Esophagus muscularis mucosa (tissue), 4 donors: ENCODE measurements around the gene CALML5. TPM values are rescaled to one million over a fixed set of nuclear protein-coding genes. Genes with fewer than 3 reads are reported as not detected.
A peak's percentile ranks its signal among the peaks of the same experiment; 100 is the strongest.

Source experiments
- DNase-seq: peaks from one replicate; pipeline ENCODE4 v3.0.0-alpha.2; 2017; ENCODE audit errors: extremely low spot score
- H3K27ac ChIP-seq, 4 donors: fragments of 200-600 bp; sonication (generic); replicated peaks in 1 of 4; 1 replicate in 3 of 4; 2 replicates in 1 of 4; pipeline ENCODE4 v1.5.1; 2016 to 2019; ENCODE audit warnings: mild to moderate bottlenecking in 1 of 4
- H3K27me3 ChIP-seq, 4 donors: fragments of 200-600 bp; sonication (generic); one replicate each; pipeline versions ENCODE4 v1.5.1 to v1.6.0; 2016 to 2019
- H3K36me3 ChIP-seq, 4 donors: fragments of 200-600 bp; sonication (generic); one replicate each; pipeline ENCODE4 v1.5.1; 2016 to 2019
- H3K4me1 ChIP-seq, 4 donors: fragments of 200-600 bp; sonication (generic); one replicate each; pipeline ENCODE4 v1.5.1; 2016 to 2019
- H3K4me3 ChIP-seq, 4 donors: fragments of 200-600 bp; sonication (generic); 1 replicate in 2 of 4; 2 replicates in 2 of 4; pipeline ENCODE4 v1.5.1; 2016 to 2019; ENCODE audit warnings: mild to moderate bottlenecking in 4 of 4, moderate library complexity in 1 of 4
- H3K9me3 ChIP-seq, 4 donors: fragments of 200-600 bp; sonication (generic); 1 replicate in 3 of 4; 2 replicates in 1 of 4; pipeline ENCODE4 v1.5.1; 2016 to 2019
- EP300 ChIP-seq: sonication (generic); formaldehyde crosslinking; IDR thresholded peaks from one replicate; pipeline ENCODE4 v1.6.1; 2017; ENCODE audit warnings: antibody characterized with exemption
- POLR2A ChIP-seq: fragments of 450-650 bp; IDR thresholded peaks from one replicate; pipeline ENCODE4 v1.6.1; 2017; ENCODE audit warnings: antibody characterized with exemption, moderate library complexity, mild to moderate bottlenecking, low read depth
- POLR2AphosphoS5 ChIP-seq, 2 donors: sonication (generic); formaldehyde crosslinking; IDR thresholded peaks; one replicate each; pipeline ENCODE4 v1.6.1; 2017; ENCODE audit warnings: antibody characterized with exemption in 2 of 2
- WGBS: methylation state at CpG from one replicate; pipeline ENCODE4 v1.1.5; 2018; 5-methylcytosine and 5-hydroxymethylcytosine counted together
- intact Hi-C: fragments of 100-400 bp; cut with DNase I; formaldehyde crosslinking; loops from one replicate; pipeline ENCODE4 v1.15.1; 2023
- total RNA-seq, 4 donors: library from RNA; depleted of rRNA; stranded (reverse); fragments of >200 nt; gene quantifications; one replicate each; pipeline versions ENCODE4 v1.1.0 to v1.2.1, GENCODE V29; 2016
- TF ChIP-seq, protein P1 (sequence below), 3 experiments: fragments of 200-600 bp in 2 of 3; fragments of 450-650 bp in 1 of 3; sonication (generic) in 2 of 3; IDR thresholded peaks; one replicate each; pipeline ENCODE4 v1.5.1; 2017 to 2019; ENCODE audit warnings: antibody characterized with exemption in 3 of 3, mild to moderate bottlenecking in 2 of 3, moderate library complexity in 1 of 3

Gene CALML5
- total RNA-seq, 4 donors from 2014 or later = not detected

DNA sequence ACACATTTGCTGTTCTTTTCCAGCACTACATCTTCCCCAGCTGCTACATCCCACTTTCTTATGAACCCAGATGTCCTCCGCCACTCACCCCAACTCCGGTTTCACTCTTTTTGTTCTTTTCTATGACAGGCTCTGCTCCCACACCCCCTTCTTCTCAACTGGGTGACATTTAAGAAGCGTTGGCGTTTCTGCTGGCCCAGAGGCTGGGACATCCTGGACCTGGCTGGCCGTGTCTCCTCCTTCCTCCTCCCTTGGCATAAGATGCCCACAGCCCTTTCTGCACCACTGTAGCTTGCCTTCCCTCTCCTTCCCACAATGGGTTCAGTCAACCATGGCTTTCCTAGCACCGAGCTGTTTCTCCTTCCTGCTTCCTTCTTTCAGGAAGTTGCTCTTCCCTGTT is 9.4 kb upstream of the CALML5 start:
- no peaks in the 10 kb centered on the region for H3K36me3 ChIP-seq
- peaks cover 0 to 33% (median 32%) of the 10 kb centered on the region in 4 donors for H3K4me1 ChIP-seq
- no peaks in the 10 kb centered on the region for H3K9me3 ChIP-seq
- WGBS = 94% methylated on average over 6 of the region's 6 CpGs
- no peak for DNase-seq
- TF ChIP-seq EP300 = no peak
- TF ChIP-seq POLR2AphosphoS5 (IDR thresholded peaks at IDR 0.05) = no peak
- TF ChIP-seq, protein P1, sequence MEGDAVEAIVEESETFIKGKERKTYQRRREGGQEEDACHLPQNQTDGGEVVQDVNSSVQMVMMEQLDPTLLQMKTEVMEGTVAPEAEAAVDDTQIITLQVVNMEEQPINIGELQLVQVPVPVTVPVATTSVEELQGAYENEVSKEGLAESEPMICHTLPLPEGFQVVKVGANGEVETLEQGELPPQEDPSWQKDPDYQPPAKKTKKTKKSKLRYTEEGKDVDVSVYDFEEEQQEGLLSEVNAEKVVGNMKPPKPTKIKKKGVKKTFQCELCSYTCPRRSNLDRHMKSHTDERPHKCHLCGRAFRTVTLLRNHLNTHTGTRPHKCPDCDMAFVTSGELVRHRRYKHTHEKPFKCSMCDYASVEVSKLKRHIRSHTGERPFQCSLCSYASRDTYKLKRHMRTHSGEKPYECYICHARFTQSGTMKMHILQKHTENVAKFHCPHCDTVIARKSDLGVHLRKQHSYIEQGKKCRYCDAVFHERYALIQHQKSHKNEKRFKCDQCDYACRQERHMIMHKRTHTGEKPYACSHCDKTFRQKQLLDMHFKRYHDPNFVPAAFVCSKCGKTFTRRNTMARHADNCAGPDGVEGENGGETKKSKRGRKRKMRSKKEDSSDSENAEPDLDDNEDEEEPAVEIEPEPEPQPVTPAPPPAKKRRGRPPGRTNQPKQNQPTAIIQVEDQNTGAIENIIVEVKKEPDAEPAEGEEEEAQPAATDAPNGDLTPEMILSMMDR (IDR thresholded peaks at IDR 0.05) = no peak
- TF ChIP-seq POLR2A = no peak
- H3K4me3 ChIP-seq = no peak overlapping the region
- intact Hi-C loops = no loop called here
- H3K27me3 ChIP-seq = no peaks in the 10 kb centered on the region
- H3K27ac ChIP-seq = peak overlapping the region in 3 of 4 donors; percentile 54 to 70 (median 60)

DNA sequence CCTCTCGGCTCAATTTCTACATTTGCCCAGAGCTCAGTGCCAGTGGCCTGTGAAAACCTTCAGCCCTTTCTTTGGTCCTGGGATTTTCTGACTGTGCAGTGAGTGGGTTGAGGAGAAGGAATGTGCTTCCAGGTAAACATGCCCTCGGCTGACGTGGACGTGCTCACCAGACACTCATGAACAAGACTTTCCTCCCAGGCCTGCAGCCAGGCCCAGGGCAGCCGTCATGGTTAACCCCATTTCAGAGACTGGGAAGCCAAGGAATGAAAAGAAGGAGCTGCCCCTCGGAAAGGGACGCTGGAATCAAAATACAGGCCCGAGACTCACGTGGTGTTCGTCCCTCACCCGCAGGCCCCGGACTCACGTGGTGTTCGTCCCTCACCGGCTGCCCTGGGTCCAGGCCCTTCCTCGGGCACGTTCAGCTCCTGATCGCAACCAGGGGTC is 8.8 kb upstream of the CALML5 start:
- no peak overlapping the region for H3K4me3 ChIP-seq
- DNase-seq = no peak
- peak overlapping the region; percentile 41 to 70 (median 60) for H3K27ac ChIP-seq
- WGBS = 89% methylated on average over 14 of the region's 18 CpGs
- H3K36me3 ChIP-seq = no peaks in the 10 kb centered on the region
- peaks cover 0 to 33% (median 32%) of the 10 kb centered on the region in 4 donors for H3K4me1 ChIP-seq
- intact Hi-C loops = no loop called here
- TF ChIP-seq POLR2AphosphoS5 (IDR thresholded peaks at IDR 0.05) (peak; percentile 23 to 42), EP300 (peak; percentile 18), POLR2A (no peak)
- TF ChIP-seq, protein P1 (IDR thresholded peaks at IDR 0.05) = no peak
- no peaks in the 10 kb centered on the region for H3K9me3 ChIP-seq
- no peaks in the 10 kb centered on the region for H3K27me3 ChIP-seq

DNA sequence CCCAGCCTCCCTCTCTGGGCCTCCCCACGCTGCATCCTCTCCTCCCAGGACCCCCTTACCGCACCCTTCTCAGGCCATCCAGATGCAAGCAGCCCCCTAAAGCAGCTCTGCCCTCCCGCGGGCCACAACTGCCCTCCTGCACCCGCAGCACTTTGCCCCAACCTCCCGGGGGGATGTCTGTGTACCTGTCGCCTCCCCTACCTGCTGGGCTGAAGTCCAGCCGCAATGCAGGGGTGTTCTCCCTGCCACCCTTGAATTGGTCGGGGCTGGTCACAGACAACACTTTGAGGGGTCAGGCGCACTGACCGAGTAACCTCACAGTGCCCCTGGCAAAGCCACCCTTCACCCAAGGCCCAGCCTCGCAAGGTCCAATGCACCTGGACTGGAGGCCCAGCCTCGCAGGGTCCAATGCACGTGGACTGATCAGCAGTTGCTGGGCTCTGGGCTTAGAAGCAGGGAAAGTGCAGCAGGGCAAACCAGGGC is 8.3 kb upstream of the CALML5 start:
- 94% methylated on average over 8 of the region's 14 CpGs for WGBS
- H3K9me3 ChIP-seq = no peaks in the 10 kb centered on the region
- H3K36me3 ChIP-seq = no peaks in the 10 kb centered on the region
- H3K27ac ChIP-seq = peak overlapping the region; percentile 41 to 70 (median 60)
- H3K27me3 ChIP-seq = no peaks in the 10 kb centered on the region
- no peak for TF ChIP-seq EP300
- TF ChIP-seq POLR2AphosphoS5 (IDR thresholded peaks at IDR 0.05) = no peak
- no peak for TF ChIP-seq POLR2A
- TF ChIP-seq, protein P1 (IDR thresholded peaks at IDR 0.05) = no peak
- peaks cover 0 to 33% (median 32%) of the 10 kb centered on the region in 4 donors for H3K4me1 ChIP-seq
- no peak overlapping the region for H3K4me3 ChIP-seq
- no peak for DNase-seq
- intact Hi-C loops = no loop called here

DNA sequence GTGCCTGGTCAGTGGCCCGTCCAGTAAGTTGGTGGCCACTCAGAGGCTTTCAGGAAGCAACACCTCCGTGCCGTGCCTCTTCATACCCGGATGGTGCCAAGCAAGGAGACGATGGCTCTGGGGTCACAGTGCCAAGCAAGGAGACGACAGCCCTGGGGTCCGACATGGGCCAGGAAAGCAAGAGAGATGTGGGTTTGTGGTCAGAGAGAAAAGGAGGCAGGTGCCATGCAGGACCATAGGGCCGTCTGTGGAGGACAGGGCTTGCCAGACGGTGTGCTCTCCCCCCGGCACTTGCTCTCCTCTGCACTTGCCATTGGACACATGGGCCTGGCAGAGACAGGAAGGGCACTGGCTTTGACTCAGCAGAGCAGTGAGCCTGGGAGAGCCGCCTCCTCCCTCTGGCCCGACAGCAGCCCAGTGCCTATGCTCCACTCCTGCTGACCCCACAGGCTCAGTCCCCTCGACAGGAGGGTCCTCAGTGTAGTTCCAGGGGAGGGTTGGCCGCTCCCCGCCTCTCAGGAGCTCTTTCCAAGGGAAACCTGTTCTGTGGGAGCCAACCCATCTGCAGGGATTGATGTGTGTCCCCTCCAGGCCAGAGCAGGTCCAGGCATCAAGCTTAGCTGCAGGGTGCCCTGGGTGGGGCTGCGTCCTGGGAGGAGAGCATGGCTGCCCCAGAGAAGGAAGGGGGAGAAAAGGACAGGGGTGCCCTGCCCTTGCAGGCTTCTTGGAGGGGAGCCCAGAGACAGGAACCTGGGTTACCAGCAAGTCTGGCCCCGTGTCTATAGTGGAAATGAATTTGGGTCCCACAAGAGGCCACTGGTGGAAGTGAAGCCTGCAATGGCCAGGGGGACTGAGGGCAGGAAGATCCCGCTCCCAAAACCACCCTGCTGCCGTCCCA is 7.6 kb upstream of the CALML5 start:
- peak overlapping the region; percentile 41 to 70 (median 60) for H3K27ac ChIP-seq
- no peaks in the 10 kb centered on the region for H3K9me3 ChIP-seq
- no peaks in the 10 kb centered on the region for H3K27me3 ChIP-seq
- intact Hi-C loops = no loop called here
- no peak for DNase-seq
- no peaks in the 10 kb centered on the region for H3K36me3 ChIP-seq
- H3K4me3 ChIP-seq = no peak overlapping the region
- TF ChIP-seq EP300 (no peak), POLR2A (no peak), POLR2AphosphoS5 (IDR thresholded peaks at IDR 0.05) (no peak)
- TF ChIP-seq, protein P1 (IDR thresholded peaks at IDR 0.05) = no peak
- 95% methylated on average over 13 of the region's 19 CpGs for WGBS
- peaks cover 0 to 33% (median 32%) of the 10 kb centered on the region in 4 donors for H3K4me1 ChIP-seq
